ENCODE measurements around the gene KCNH1. TPM values are rescaled to one million over a fixed set of nuclear protein-coding genes. Genes with fewer than 3 reads are reported as not detected.
A peak's percentile ranks its signal among the peaks of the same experiment; 100 is the strongest.

KCNH1 gene
- total RNA-seq, 1 experiment from 2014 or later = not detected

DNA sequence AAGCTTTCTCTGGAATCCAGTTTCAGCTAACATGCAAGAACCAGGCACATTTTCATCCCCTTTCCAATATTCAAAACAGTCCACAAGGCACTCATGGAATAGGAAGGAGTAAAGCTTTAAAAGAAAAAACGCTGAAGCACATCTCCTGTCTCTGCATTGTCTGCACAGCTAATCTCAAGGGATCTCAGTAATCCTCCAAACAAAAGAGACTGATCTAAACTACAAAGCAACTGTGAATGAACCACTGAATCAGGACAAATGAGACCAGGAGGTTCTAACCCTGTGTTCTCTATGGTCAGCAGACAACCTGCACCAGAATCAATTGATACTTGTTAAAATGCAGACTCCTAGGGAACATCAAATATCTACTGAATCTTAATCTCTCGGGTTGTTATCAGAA lies 406.2 kb downstream of the KCNH1 start:
- Histone ChIP-seq H3K4me1 (no peaks in the 10 kb centered on the region; the same call in 1 of the 2 replicates), H3K27me3 (replicated peaks; ENCODE audit: control insufficient read depth, insufficient read depth, low read length) (no peaks in the 10 kb centered on the region), H3K9me3 (no peaks in the 10 kb centered on the region), H3K36me3 (ENCODE audit: control insufficient read depth, insufficient read depth, low read length) (no peaks in the 10 kb centered on the region), H3K4me3 (ENCODE audit: low read depth, low read length) (no peak overlapping the region)
- BruUV-seq (replicated peaks) = no TSS peak
- H3K9me3 Mint-ChIP-seq (ENCODE audit: unreplicated experiment) = no peaks in the 10 kb centered on the region
- peaks cover 3% of the 10 kb centered on the region for H3K27me3 Mint-ChIP-seq (ENCODE audit: insufficient read depth, unreplicated experiment)
- ChIA-PET POLR2A (interaction anchor here (0.6 kb wide), 1 partner anchor 963 kb away, joined by 4 read pairs; no protein-coding TSS in a partner anchor), CTCF (no interaction called here)
- intact Hi-C loops (cut with micrococcal nuclease; ENCODE audit: unreplicated experiment) = no loop called here
- H3K4me3 Mint-ChIP-seq (ENCODE audit: unreplicated experiment) = no peak overlapping the region
- no peaks in the 10 kb centered on the region for H3K36me3 Mint-ChIP-seq (ENCODE audit: insufficient read depth, unreplicated experiment)
- H3K27ac Mint-ChIP-seq (ENCODE audit: unreplicated experiment) = no peak overlapping the region
- no peak for TF ChIP-seq CTCF (IDR thresholded peaks at IDR 0.05; ENCODE audit: insufficient read depth in 1 of 2, low read depth in 1 of 2, low read length in 1 of 2, severe bottlenecking in 1 of 2, unreplicated experiment in 1 of 2)
- H3K4me1 Mint-ChIP-seq (ENCODE audit: low read depth, unreplicated experiment) = no peaks in the 10 kb centered on the region
- no peak for DNase-seq

DNA sequence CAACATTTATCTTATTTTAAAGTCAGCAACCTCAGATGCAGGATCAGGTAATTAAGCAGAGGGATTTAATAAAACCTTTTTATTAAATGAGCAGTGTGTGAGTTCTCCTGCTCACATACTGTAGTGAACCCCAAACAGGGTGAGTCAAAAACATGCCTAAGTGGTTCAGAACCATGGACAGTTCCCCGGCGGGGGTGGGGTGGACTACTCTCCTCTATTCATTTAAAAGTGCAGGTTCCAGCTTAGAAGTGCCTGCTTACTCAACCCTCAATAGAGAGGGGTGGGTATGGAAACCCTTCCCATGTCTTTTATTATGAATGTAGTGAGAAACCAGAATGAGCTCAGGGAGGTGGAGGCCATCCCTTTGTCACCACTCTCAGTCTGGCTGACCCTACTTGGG lies 407.3 kb downstream of the KCNH1 start:
- Mint-ChIP-seq H3K4me3 (ENCODE audit: unreplicated experiment) (no peak overlapping the region), H3K27me3 (ENCODE audit: insufficient read depth, unreplicated experiment) (peaks cover 3% of the 10 kb centered on the region), H3K36me3 (ENCODE audit: insufficient read depth, unreplicated experiment) (no peaks in the 10 kb centered on the region), H3K9me3 (ENCODE audit: unreplicated experiment) (no peaks in the 10 kb centered on the region), H3K27ac (ENCODE audit: unreplicated experiment) (no peak overlapping the region), H3K4me1 (ENCODE audit: low read depth, unreplicated experiment) (no peaks in the 10 kb centered on the region)
- Histone ChIP-seq H3K4me3 (ENCODE audit: low read depth, low read length) (no peak overlapping the region), H3K4me1 (no peaks in the 10 kb centered on the region; the same call in 1 of the 2 replicates), H3K9me3 (no peaks in the 10 kb centered on the region), H3K27me3 (replicated peaks; ENCODE audit: control insufficient read depth, insufficient read depth, low read length) (no peaks in the 10 kb centered on the region), H3K36me3 (ENCODE audit: control insufficient read depth, insufficient read depth, low read length) (no peaks in the 10 kb centered on the region)
- ChIA-PET POLR2A (no interaction called here), CTCF (no interaction called here)
- TF ChIP-seq CTCF (IDR thresholded peaks at IDR 0.05; ENCODE audit: insufficient read depth in 1 of 2, low read depth in 1 of 2, low read length in 1 of 2, severe bottlenecking in 1 of 2, unreplicated experiment in 1 of 2) = no peak
- BruUV-seq (replicated peaks) = no TSS peak
- intact Hi-C loops (cut with micrococcal nuclease; ENCODE audit: unreplicated experiment) = no loop called here
- peak in 1 of 2 experiments; percentile 58 for DNase-seq

GRCh38 chr1:210724768-210725167 lies 409.2 kb downstream of the KCNH1 start:
- no TSS peak for BruUV-seq (replicated peaks)
- Mint-ChIP-seq H3K4me1 (ENCODE audit: low read depth, unreplicated experiment) (no peaks in the 10 kb centered on the region), H3K9me3 (ENCODE audit: unreplicated experiment) (no peaks in the 10 kb centered on the region), H3K27ac (ENCODE audit: unreplicated experiment) (no peak overlapping the region), H3K36me3 (ENCODE audit: insufficient read depth, unreplicated experiment) (no peaks in the 10 kb centered on the region), H3K4me3 (ENCODE audit: unreplicated experiment) (no peak overlapping the region), H3K27me3 (ENCODE audit: insufficient read depth, unreplicated experiment) (peaks cover 3% of the 10 kb centered on the region)
- ChIA-PET POLR2A (no interaction called here), CTCF (no interaction called here)
- TF ChIP-seq CTCF (IDR thresholded peaks at IDR 0.05; ENCODE audit: insufficient read depth in 1 of 2, low read depth in 1 of 2, low read length in 1 of 2, severe bottlenecking in 1 of 2, unreplicated experiment in 1 of 2) = no peak
- H3K4me3 ChIP-seq (ENCODE audit: low read depth, low read length) = no peak overlapping the region
- intact Hi-C loops (cut with micrococcal nuclease; ENCODE audit: unreplicated experiment) = no loop called here
- no peaks in the 10 kb centered on the region for H3K27me3 ChIP-seq (replicated peaks; ENCODE audit: control insufficient read depth, insufficient read depth, low read length)
- no peaks in the 10 kb centered on the region for H3K36me3 ChIP-seq (ENCODE audit: control insufficient read depth, insufficient read depth, low read length)
- H3K4me1 ChIP-seq = no peaks in the 10 kb centered on the region
- H3K9me3 ChIP-seq = no peaks in the 10 kb centered on the region
- DNase-seq = no peak
